ENCODE data around the gene GCNT1.
"Not testable (repeated sequence)": the region's sequence is repeated elsewhere in the genome, so short reads cannot be mapped to it uniquely, and the experiment has no call there.

GCNT1 gene

DNA sequence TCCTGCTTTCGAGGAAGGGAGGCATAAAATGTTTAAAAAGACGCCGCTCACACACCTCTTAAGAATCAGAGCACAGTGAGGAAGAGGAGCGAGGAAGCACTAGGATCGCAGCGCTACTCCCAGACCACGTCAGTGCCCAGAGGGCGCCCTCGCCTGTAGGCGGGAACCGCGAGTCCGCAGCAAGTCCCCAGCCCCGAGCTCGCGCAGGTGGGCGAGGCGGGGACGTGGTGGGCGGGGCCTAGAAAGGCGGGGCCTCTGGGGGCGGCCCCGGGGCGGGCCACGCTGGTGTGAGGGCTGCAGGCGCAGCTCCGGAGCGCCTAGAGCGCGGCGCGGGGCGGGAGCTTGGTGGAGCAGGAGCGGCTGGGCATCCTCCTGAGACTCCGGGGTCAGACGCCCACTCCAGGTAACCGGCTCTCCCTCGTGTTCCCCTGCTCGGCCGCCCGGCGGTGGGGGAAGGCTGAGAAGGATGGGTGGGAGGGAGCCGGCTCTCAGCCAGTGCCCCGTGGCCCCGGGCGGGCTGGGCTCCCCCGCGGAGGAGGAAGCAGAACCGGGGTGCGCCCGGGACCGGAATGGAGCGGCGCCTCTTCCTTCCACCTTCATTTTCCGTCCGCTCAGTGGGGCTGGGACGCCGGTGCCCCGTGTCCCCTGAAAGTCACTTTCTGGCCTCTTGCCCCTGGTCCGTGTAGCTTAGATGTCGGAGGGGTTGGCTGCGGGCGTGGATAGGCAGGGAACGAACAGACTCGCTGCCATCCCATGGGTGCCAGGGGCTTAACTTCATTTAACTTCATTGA is at the start of gene GCNT1:
TSS of gene GCNT1 (plus strand) at position 280 of the 791 bp plus-strand sequence. CDS start 43,200 bp downstream, outside the sequence.
- peak; percentile 79 for DNase-seq

- DNase-seq = no peak
These were observed 46.3 kb upstream of the GCNT1 start for GRCh38 chr9:76412638-76413037.

DNA sequence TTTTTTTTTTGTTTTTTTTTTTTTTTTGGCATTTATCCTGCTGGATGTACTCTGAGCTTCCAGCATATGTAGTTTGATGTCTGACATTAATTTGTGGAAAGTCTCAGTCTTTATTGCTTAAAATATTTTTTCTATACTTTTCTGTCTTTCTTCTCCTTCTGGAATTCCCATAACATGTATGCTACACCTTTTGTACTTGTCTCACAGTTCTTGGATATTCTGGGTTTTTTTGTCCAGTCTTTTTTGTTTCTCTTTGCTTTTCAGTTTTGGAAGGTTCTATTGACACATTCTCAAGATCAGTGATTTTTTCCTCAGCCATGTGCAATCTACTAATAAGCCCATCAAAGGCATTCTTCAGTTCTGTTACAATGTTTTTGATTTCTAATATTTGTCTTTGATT is 45.3 kb upstream of the GCNT1 start:
- DNase-seq = no peak

GRCh38 chr9:76414661-76415060 is 44.3 kb upstream of the GCNT1 start:
- DNase-seq = no peak

DNA sequence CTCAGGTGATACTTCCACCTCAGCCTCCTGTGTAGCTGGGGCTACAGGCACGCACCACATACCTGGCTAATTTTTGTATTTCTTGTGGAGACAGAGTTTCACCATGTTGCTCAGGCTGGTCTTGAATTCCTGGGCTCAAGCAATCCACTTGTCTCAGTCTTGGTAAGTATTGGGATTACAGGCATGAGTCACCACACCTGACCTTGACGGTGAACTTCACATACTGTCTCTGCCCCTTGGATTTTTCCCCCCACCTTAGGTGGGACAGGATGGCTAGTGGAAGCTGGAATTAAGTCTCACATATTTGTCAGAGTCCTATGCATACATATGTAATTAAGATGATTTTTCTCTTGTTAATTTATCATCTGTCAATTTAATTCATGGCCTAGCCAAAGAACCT is 43.8 kb upstream of the GCNT1 start:
- no peak for DNase-seq

- no peak for DNase-seq
These were observed 43.3 kb upstream of the GCNT1 start for GRCh38 chr9:76415731-76416130.

DNA sequence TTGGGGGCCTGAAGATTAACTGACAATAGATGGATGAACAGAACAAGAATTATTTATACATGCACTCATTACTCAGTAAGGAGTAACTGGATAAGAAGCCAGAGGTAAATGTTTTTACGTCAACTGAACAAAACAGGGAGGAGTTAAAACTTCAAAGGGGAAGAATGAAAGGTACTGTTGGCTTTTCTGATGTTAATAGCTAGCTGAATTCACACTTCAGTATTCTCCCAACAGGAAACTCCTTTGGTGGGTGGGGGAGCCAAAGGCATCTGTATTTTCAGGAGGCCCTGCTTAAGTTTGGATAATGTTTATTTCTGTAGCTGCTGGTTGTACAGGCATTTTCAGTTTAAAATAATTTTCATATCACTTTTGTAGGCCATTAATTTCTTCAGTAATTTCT is 41.6 kb upstream of the GCNT1 start:
- DNase-seq = peak; percentile 29

GRCh38 chr9:76419782-76420380 is 39.1 kb upstream of the GCNT1 start:
- peak; percentile 11 for DNase-seq

DNA sequence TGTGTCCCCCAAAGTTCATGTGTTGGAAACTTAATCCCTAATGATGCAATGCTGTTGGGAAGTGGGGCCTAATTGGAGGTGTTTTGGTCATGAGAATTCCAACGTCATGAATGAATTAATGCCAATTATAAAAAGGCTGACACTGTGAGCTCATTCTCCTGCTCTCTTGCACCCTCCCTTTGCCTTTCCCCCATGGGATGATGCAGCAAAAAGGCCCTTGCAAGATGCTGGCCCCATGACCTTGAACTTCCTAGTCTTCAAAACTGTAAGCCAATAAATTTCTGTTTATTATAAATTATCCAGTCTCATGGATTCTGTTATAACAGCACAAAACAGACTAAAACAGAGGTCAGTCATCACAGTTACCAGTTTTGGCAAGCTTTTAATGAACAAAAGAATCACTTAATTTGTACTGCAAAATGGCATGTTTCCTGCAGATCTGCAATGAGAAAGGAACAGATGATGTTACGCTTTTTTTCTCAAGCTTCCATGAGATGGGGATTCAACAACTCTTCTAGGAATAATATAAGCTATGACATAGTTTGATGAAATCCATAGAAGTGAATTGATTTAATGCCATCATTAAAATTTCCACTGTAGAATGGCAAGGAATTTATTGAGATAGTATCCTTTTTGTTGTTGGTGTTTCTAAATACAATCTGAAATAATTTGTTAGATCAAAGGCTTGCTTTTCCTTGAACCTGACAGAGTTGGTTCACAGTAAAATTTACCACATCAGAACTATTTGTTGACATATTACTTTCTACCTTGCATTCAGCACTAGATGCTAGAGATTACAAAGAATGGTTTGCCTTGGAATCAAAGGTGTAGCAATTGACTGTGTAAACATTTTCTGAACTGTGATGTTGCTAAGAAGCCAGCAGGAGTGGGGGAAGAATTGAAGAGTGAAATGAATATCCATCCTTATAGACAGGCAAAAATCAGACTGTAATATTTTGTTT is 35.5 kb upstream of the GCNT1 start:
- peak; percentile 19 for DNase-seq

GRCh38 chr9:76424491-76424890 is 34.5 kb upstream of the GCNT1 start:
- no peak for DNase-seq

DNA sequence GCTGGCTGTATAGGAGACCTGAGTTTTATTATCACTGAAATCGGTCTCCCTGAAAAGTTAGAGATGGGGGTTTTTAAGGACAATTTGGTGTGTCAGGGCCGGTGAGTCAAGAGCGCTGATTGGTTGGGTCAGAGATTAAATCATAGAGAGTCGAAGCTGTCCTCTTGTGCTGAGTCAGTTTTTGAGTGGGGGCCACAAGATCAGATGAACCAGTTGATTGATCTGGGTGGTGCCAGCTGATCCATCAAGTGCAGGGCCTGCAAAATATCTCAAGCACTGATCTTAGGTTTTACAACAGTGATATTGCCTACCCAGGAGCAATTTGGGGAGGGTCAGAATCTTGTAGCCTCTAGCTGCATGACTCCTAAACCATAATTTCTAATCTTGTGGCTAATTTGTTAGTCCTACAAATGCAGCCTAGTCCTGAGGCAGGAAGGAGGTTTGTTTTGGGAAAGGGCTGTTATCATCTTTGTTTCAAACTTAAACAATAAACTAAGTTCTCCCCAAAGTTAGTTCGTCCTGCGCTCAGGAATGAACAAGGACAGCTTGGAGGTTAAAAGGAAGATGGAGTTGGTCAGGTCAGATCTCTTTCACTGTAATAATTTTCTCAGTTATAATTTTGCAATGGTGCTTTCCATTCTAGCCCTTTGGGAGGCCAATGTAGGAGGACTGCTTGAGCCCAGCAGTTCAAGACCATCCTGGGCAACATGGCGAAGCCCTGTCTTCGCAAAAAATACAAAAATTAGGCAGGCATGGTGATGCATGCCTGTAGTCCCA is 33.1 kb upstream of the GCNT1 start:
- DNase-seq = no peak

- DNase-seq = no peak
These were observed 32.1 kb upstream of the GCNT1 start for GRCh38 chr9:76426807-76427419.

GRCh38 chr9:76431601-76432000 is 27.4 kb upstream of the GCNT1 start:
- no peak for DNase-seq

- DNase-seq = no peak
These were observed 25.6 kb upstream of the GCNT1 start for GRCh38 chr9:76433406-76433805.

- DNase-seq = no peak
These were observed 25.1 kb upstream of the GCNT1 start for GRCh38 chr9:76433836-76434235.

GRCh38 chr9:76434897-76435296 is 24.1 kb upstream of the GCNT1 start:
- not testable (repeated sequence) for DNase-seq

GRCh38 chr9:76437017-76437699 is 21.8 kb upstream of the GCNT1 start:
- not testable (repeated sequence) for DNase-seq

- DNase-seq = no peak
These were observed 20.0 kb upstream of the GCNT1 start for GRCh38 chr9:76438841-76439588.

- no peak for DNase-seq
These were observed 17.2 kb upstream of the GCNT1 start for GRCh38 chr9:76441551-76442322.

- DNase-seq = no peak
These were observed 15.1 kb upstream of the GCNT1 start for GRCh38 chr9:76443887-76444286.
